Measurements from ENCODE around the gene UBAC1. TPM values are rescaled to one million over a fixed set of nuclear protein-coding genes. Genes with fewer than 3 reads are reported as not detected.
A peak's percentile ranks its signal among the peaks of the same experiment; 100 is the strongest.

Gene UBAC1
- total RNA-seq (2014; rRNA removed): 62.3 and 75.3 TPM in 2 replicates
- 35.7 TPM for polyA plus RNA-seq (2012)

- DNase-seq (ENCODE audit: low read depth): peak; percentile 91
Measured at GRCh38 chr9:135961277-135961715, at the start of gene UBAC1. Gene UBAC1 (minus strand): TSS chr9:135961373. CDS start chr9:135961162, 211 bp downstream.

- no peak for DNase-seq (ENCODE audit: low read depth)
Measured at GRCh38 chr9:136010615-136011361, 49.6 kb upstream of the UBAC1 start.

- no peak for DNase-seq (ENCODE audit: low read depth)
Measured at GRCh38 chr9:136010176-136010575, 49.0 kb upstream of the UBAC1 start.

GRCh38 chr9:136009516-136009915 is 48.3 kb upstream of the UBAC1 start:
- DNase-seq (ENCODE audit: low read depth): no peak

GRCh38 chr9:136008693-136008997 is 47.5 kb upstream of the UBAC1 start:
- DNase-seq (ENCODE audit: low read depth): no peak

- DNase-seq (ENCODE audit: low read depth): peak; percentile 60
Measured at GRCh38 chr9:136007934-136008692, 46.9 kb upstream of the UBAC1 start.

GRCh38 chr9:136007276-136007933 is 46.2 kb upstream of the UBAC1 start:
- DNase-seq (ENCODE audit: low read depth): no peak

GRCh38 chr9:136006169-136006568 is 45.0 kb upstream of the UBAC1 start:
- DNase-seq (ENCODE audit: low read depth): no peak

- no peak for DNase-seq (ENCODE audit: low read depth)
Measured at GRCh38 chr9:136004712-136005111, 43.5 kb upstream of the UBAC1 start.

GRCh38 chr9:136004219-136004618 is 43.0 kb upstream of the UBAC1 start:
- DNase-seq (ENCODE audit: low read depth): no peak

GRCh38 chr9:136003411-136004218 is 42.4 kb upstream of the UBAC1 start:
- DNase-seq (ENCODE audit: low read depth): no peak

- no peak for DNase-seq (ENCODE audit: low read depth)
Measured at GRCh38 chr9:136002881-136003280, 41.7 kb upstream of the UBAC1 start.

GRCh38 chr9:136002215-136002614 is 41.0 kb upstream of the UBAC1 start:
- DNase-seq (ENCODE audit: low read depth): no peak

- no peak for DNase-seq (ENCODE audit: low read depth)
Measured at GRCh38 chr9:136001231-136001630, 40.1 kb upstream of the UBAC1 start.

GRCh38 chr9:135998410-135999071 is 37.4 kb upstream of the UBAC1 start:
- no peak for DNase-seq (ENCODE audit: low read depth)

GRCh38 chr9:135998016-135998380 is 36.8 kb upstream of the UBAC1 start:
- DNase-seq (ENCODE audit: low read depth): no peak

- DNase-seq (ENCODE audit: low read depth): no peak
Measured at GRCh38 chr9:135997090-135998015, 36.2 kb upstream of the UBAC1 start.

GRCh38 chr9:135995816-135996215 is 34.6 kb upstream of the UBAC1 start:
- DNase-seq (ENCODE audit: low read depth): no peak

- DNase-seq (ENCODE audit: low read depth): peak; percentile 26
Measured at GRCh38 chr9:135994501-135995192, 33.5 kb upstream of the UBAC1 start.
